Neuronal stem cell (in vitro differentiated cells): ENCODE measurements around the gene DPP6.

Source experiments
- DNase-seq: peaks from one replicate; pipeline ENCODE4 v3.0.0-alpha.2; 2013; ENCODE audit warnings: low spot score
- H2AFZ ChIP-seq: one replicate; pipeline ENCODE4 v1.6.1; 2013; ENCODE audit warnings: mild to moderate bottlenecking, low read length, inconsistent platforms
- H2AK5ac ChIP-seq: 2 replicates; pipeline ENCODE4 v1.6.1; 2013; ENCODE audit warnings: low read depth, mild to moderate bottlenecking, inconsistent platforms, low read length, moderate library complexity, mixed read lengths
- H2BK120ac ChIP-seq: 2 replicates; pipeline ENCODE4 v1.6.1; 2013; ENCODE audit warnings: low read depth, mild to moderate bottlenecking, inconsistent platforms, low read length, moderate library complexity, mixed read lengths
- H2BK12ac ChIP-seq: one replicate; pipeline ENCODE4 v1.6.1; 2013; ENCODE audit warnings: low read length, inconsistent platforms
- H2BK15ac ChIP-seq: 2 replicates; pipeline ENCODE4 v1.6.1; 2013; ENCODE audit warnings: mild to moderate bottlenecking, low read length, inconsistent platforms, mixed read lengths
- H2BK5ac ChIP-seq: one replicate; pipeline ENCODE4 v1.6.1; 2013; ENCODE audit warnings: inconsistent platforms, mild to moderate bottlenecking, low read length, moderate library complexity
- H3K14ac ChIP-seq: one replicate; pipeline ENCODE4 v1.6.1; 2013; ENCODE audit warnings: low read length, inconsistent platforms
- H3K18ac ChIP-seq: 2 replicates; pipeline ENCODE4 v1.6.1; 2013; ENCODE audit warnings: low read length, inconsistent platforms
- H3K23ac ChIP-seq: 2 replicates; pipeline ENCODE4 v1.6.1; 2013; ENCODE audit warnings: low read depth, mild to moderate bottlenecking, mixed read lengths, low read length, inconsistent platforms; ENCODE audit not compliant: poor library complexity
- H3K27ac ChIP-seq: replicated peaks from 3 replicates; pipeline ENCODE4 v1.5.1; 2013; ENCODE audit warnings: low read length, inconsistent platforms
- H3K27me3 ChIP-seq, 3 experiments: 2 replicates each; pipeline ENCODE4 v1.6.1; 2013; ENCODE audit warnings: low read length in 3 of 3, mild to moderate bottlenecking in 2 of 3, inconsistent platforms in 1 of 3, low read depth in 1 of 3, mixed read lengths in 1 of 3, moderate library complexity in 1 of 3; ENCODE audit not compliant: control insufficient read depth in 3 of 3, insufficient read depth in 3 of 3
- H3K36me3 ChIP-seq, 2 donors: replicated peaks in 1 of 2; 2 replicates each; pipeline ENCODE4 v1.6.1; 2013; ENCODE audit warnings: low read length in 2 of 2; ENCODE audit not compliant: control insufficient read depth in 2 of 2, insufficient read depth in 2 of 2
- H3K4ac ChIP-seq: 2 replicates; pipeline ENCODE4 v1.6.1; 2013; ENCODE audit warnings: inconsistent platforms, mild to moderate bottlenecking, low read length, moderate library complexity
- H3K4me1 ChIP-seq, 2 donors: 1 replicate in 1 of 2; 2 replicates in 1 of 2; pipeline ENCODE4 v1.6.1; 2013; ENCODE audit warnings: low read length in 2 of 2, low read depth in 1 of 2; ENCODE audit not compliant: control insufficient read depth in 2 of 2, insufficient read depth in 1 of 2
- H3K4me2 ChIP-seq: one replicate; pipeline ENCODE4 v1.6.1; 2013; ENCODE audit warnings: mild to moderate bottlenecking, low read length, inconsistent platforms; ENCODE audit not compliant: insufficient read depth, poor library complexity, severe bottlenecking
- H3K4me3 ChIP-seq, 2 donors: 2 replicates each; pipeline ENCODE4 v1.5.1; 2013; ENCODE audit warnings: low read length in 2 of 2, mild to moderate bottlenecking in 2 of 2, inconsistent platforms in 1 of 2, moderate library complexity in 1 of 2
- H3K79me1 ChIP-seq: one replicate; pipeline ENCODE4 v1.6.1; 2013; ENCODE audit warnings: low read depth, mild to moderate bottlenecking, inconsistent platforms, low read length, moderate library complexity
- H3K9ac ChIP-seq: one replicate; pipeline ENCODE4 v1.6.1; 2013; ENCODE audit warnings: mild to moderate bottlenecking, low read depth, low read length, inconsistent platforms; ENCODE audit not compliant: poor library complexity
- H3K9me3 ChIP-seq, 2 donors: replicated peaks in 1 of 2; 2 replicates each; pipeline versions ENCODE3 to v1.6.1; 2013; ENCODE audit warnings: low read length in 2 of 2, mild to moderate bottlenecking in 2 of 2, inconsistent platforms in 1 of 2, low read depth in 1 of 2, mixed read lengths in 1 of 2, moderate library complexity in 1 of 2; ENCODE audit not compliant: control insufficient read depth in 2 of 2, insufficient read depth in 1 of 2
- H4K8ac ChIP-seq: one replicate; pipeline ENCODE4 v1.6.1; 2013; ENCODE audit warnings: low read depth, mild to moderate bottlenecking, inconsistent platforms, low read length, moderate library complexity
- H4K91ac ChIP-seq: one replicate; pipeline ENCODE4 v1.6.1; 2013; ENCODE audit warnings: low read length, low read depth, mild to moderate bottlenecking, inconsistent platforms; ENCODE audit not compliant: poor library complexity
- WGBS, 2 donors: extraction: QIAGEN DNeasy Blood & Tissue Kit; methylation state at CpG; one replicate each; pipeline ENCODE4 v1.1.7; 2013; ENCODE audit warnings: missing lambda C conversion rate in 2 of 2, mixed read lengths in 1 of 2; ENCODE audit not compliant: insufficient read length in 2 of 2, insufficient replicate concordance in 1 of 2; ENCODE audit errors: extremely low coverage in 2 of 2; 5-methylcytosine and 5-hydroxymethylcytosine counted together

DPP6 gene

GRCh38 chr7:154177584-154177983 is 125.4 kb downstream of the DPP6 start:
- Histone ChIP-seq H4K91ac (no peak overlapping the region), H2AK5ac (no peak overlapping the region), H2BK15ac (no peak overlapping the region), H3K4ac (no peak overlapping the region), H3K27ac (no peak overlapping the region), H3K4me1 (peaks cover 0 to 2% of the 10 kb centered on the region in 2 donors), H3K9me3 (no peaks in the 10 kb centered on the region), H3K9ac (no peak overlapping the region), H3K4me3 (no peak overlapping the region), H3K23ac (no peak overlapping the region), H2AFZ (no peak overlapping the region), H3K18ac (no peak overlapping the region), H3K36me3 (no peaks in the 10 kb centered on the region), H4K8ac (no peak overlapping the region), H3K79me1 (no peaks in the 10 kb centered on the region), H2BK5ac (no peak overlapping the region), H2BK12ac (no peak overlapping the region), H3K4me2 (no peak overlapping the region), H3K14ac (no peak overlapping the region), H2BK120ac (no peak overlapping the region), H3K27me3 (peaks cover 0 to 5% (median 0%) of the 10 kb centered on the region in 3 experiments)
- WGBS, 2 donors, result no CpG with 5 or more reads among the region's 7 CpGs
- DNase-seq, result no peak

GRCh38 chr7:154178895-154179294 is 126.7 kb downstream of the DPP6 start:
- H2AFZ ChIP-seq, result no peak overlapping the region
- DNase-seq, result no peak
- H3K14ac ChIP-seq, result no peak overlapping the region
- H3K79me1 ChIP-seq, result no peaks in the 10 kb centered on the region
- H3K9me3 ChIP-seq, result no peaks in the 10 kb centered on the region
- H4K8ac ChIP-seq, result no peak overlapping the region
- peaks cover 0 to 15% (median 0%) of the 10 kb centered on the region in 3 experiments for H3K27me3 ChIP-seq
- no peak overlapping the region for H3K4me2 ChIP-seq
- no peak overlapping the region for H3K4ac ChIP-seq
- H3K18ac ChIP-seq, result peak overlapping the region; percentile 13
- H3K27ac ChIP-seq, result no peak overlapping the region
- H2BK15ac ChIP-seq, result no peak overlapping the region
- no peaks in the 10 kb centered on the region for H3K36me3 ChIP-seq
- peaks cover 0 to 3% of the 10 kb centered on the region in 2 donors for H3K4me1 ChIP-seq
- no peak overlapping the region for H3K9ac ChIP-seq
- no peak overlapping the region for H2BK5ac ChIP-seq
- H2AK5ac ChIP-seq, result no peak overlapping the region
- H3K4me3 ChIP-seq, result no peak overlapping the region
- H3K23ac ChIP-seq, result no peak overlapping the region
- no peak overlapping the region for H2BK120ac ChIP-seq
- no peak overlapping the region for H2BK12ac ChIP-seq
- H4K91ac ChIP-seq, result no peak overlapping the region

GRCh38 chr7:154183482-154183881 is 131.3 kb downstream of the DPP6 start:
- Histone ChIP-seq H3K9me3 (no peaks in the 10 kb centered on the region), H3K18ac (peak overlapping the region; percentile 24), H3K27ac (no peak overlapping the region), H3K36me3 (no peaks in the 10 kb centered on the region), H3K79me1 (no peaks in the 10 kb centered on the region), H2AFZ (no peak overlapping the region), H2BK120ac (no peak overlapping the region), H3K9ac (no peak overlapping the region), H3K4me3 (no peak overlapping the region), H4K8ac (no peak overlapping the region), H3K4me2 (no peak overlapping the region), H3K27me3 (peaks cover 0 to 18% (median 0%) of the 10 kb centered on the region in 3 experiments), H2BK5ac (no peak overlapping the region), H2BK12ac (no peak overlapping the region), H2AK5ac (no peak overlapping the region), H3K23ac (no peak overlapping the region), H3K14ac (no peak overlapping the region), H4K91ac (no peak overlapping the region), H3K4ac (no peak overlapping the region), H3K4me1 (peaks cover 0 to 10% of the 10 kb centered on the region in 2 donors), H2BK15ac (no peak overlapping the region)
- no CpG with 5 or more reads among the region's 10 CpGs for WGBS, 2 donors
- no peak for DNase-seq

GRCh38 chr7:154183946-154184345 is 131.7 kb downstream of the DPP6 start:
- Histone ChIP-seq H3K9me3 (no peaks in the 10 kb centered on the region), H3K36me3 (no peaks in the 10 kb centered on the region), H2AFZ (no peak overlapping the region), H4K8ac (no peak overlapping the region), H3K27me3 (peaks cover 0 to 18% (median 0%) of the 10 kb centered on the region in 3 experiments), H4K91ac (no peak overlapping the region), H2BK15ac (no peak overlapping the region), H3K9ac (no peak overlapping the region), H2AK5ac (no peak overlapping the region), H3K4me1 (peaks cover 0 to 10% of the 10 kb centered on the region in 2 donors), H3K14ac (no peak overlapping the region), H3K4me3 (no peak overlapping the region), H3K23ac (no peak overlapping the region), H2BK120ac (no peak overlapping the region), H3K4ac (no peak overlapping the region), H3K18ac (no peak overlapping the region), H2BK12ac (no peak overlapping the region), H2BK5ac (no peak overlapping the region), H3K79me1 (no peaks in the 10 kb centered on the region), H3K27ac (no peak overlapping the region), H3K4me2 (no peak overlapping the region)
- WGBS, 2 donors, result no CpG with 5 or more reads among the region's 3 CpGs
- no peak for DNase-seq
